ENCODE data around the gene CEP57.
A peak's percentile ranks its signal among the peaks of the same experiment; 100 is the strongest.
"Not testable (repeated sequence)": the region's sequence is repeated elsewhere in the genome, so short reads cannot be mapped to it uniquely, and the experiment has no call there.

Gene CEP57

GRCh38 chr11:95803973-95804372 lies 13.7 kb downstream of the CEP57 start:
- TF ChIP-seq CTCF (IDR thresholded peaks at IDR 0.05; ENCODE audit: insufficient read depth, low read depth, low read length, missing control alignments), result no peak
- no peak overlapping the region for H3K4me3 ChIP-seq (ENCODE audit: low read depth, low read length)
- DNase-seq (ENCODE audit: low read depth), result no peak

GRCh38 chr11:95805869-95806268 lies 15.6 kb downstream of the CEP57 start:
- no peak for DNase-seq (ENCODE audit: low read depth)
- no peak overlapping the region for H3K4me3 ChIP-seq (ENCODE audit: low read depth, low read length)
- no peak for TF ChIP-seq CTCF (IDR thresholded peaks at IDR 0.05; ENCODE audit: insufficient read depth, low read depth, low read length, missing control alignments)

- DNase-seq (ENCODE audit: low read depth), result not testable (repeated sequence)
These were observed 16.2 kb downstream of the CEP57 start for GRCh38 chr11:95806464-95806863.

GRCh38 chr11:95811052-95811451 lies 20.8 kb downstream of the CEP57 start:
- H3K4me3 ChIP-seq (ENCODE audit: low read depth, low read length); DNase-seq (ENCODE audit: low read depth): not testable (repeated sequence)

More at GRCh38 chr11:95806464-95806863, 16.2 kb downstream of the CEP57 start:
- not testable (repeated sequence) for H3K4me3 ChIP-seq (ENCODE audit: low read depth, low read length)

GRCh38 chr11:95816037-95816436 lies 25.7 kb downstream of the CEP57 start:
- TF ChIP-seq CTCF (IDR thresholded peaks at IDR 0.05; ENCODE audit: insufficient read depth, low read depth, low read length, missing control alignments), result no peak
- no peak overlapping the region for H3K4me3 ChIP-seq (ENCODE audit: low read depth, low read length)
- peak; percentile 12 for DNase-seq (ENCODE audit: low read depth)

GRCh38 chr11:95821640-95822039 lies 31.3 kb downstream of the CEP57 start:
- no peak overlapping the region for H3K4me3 ChIP-seq (ENCODE audit: low read depth, low read length)
- no peak for TF ChIP-seq CTCF (IDR thresholded peaks at IDR 0.05; ENCODE audit: insufficient read depth, low read depth, low read length, missing control alignments)
- no peak for DNase-seq (ENCODE audit: low read depth)

- TF ChIP-seq CTCF (IDR thresholded peaks at IDR 0.05; ENCODE audit: insufficient read depth, low read depth, low read length, missing control alignments), result no peak
- no peak overlapping the region for H3K4me3 ChIP-seq (ENCODE audit: low read depth, low read length)
- DNase-seq (ENCODE audit: low read depth), result no peak
These were observed 37.4 kb downstream of the CEP57 start for GRCh38 chr11:95827696-95828095.

GRCh38 chr11:95829580-95830259 lies 39.4 kb downstream of the CEP57 start:
- TF ChIP-seq CTCF (IDR thresholded peaks at IDR 0.05; ENCODE audit: insufficient read depth, low read depth, low read length, missing control alignments), result no peak
- DNase-seq (ENCODE audit: low read depth), result no peak
- H3K4me3 ChIP-seq (ENCODE audit: low read depth, low read length), result no peak overlapping the region

Data from GM12865 (cell line).